GM08714 (cell line): ENCODE data around the gene EVI5.

Experiments
- H3K4me3 ChIP-seq: fragments of 200-500 bp; sonication (Bioruptor generic); 2 replicates; pipeline ENCODE4 v1.5.1; 2014; ENCODE audit warnings: mild to moderate bottlenecking, low read length, inconsistent platforms
- ZNF274 ChIP-seq: IDR thresholded peaks from 2 replicates; pipeline ENCODE4 v1.6.1; 2012; ENCODE audit warnings: mild to moderate bottlenecking, low read depth, low read length

Gene EVI5

DNA sequence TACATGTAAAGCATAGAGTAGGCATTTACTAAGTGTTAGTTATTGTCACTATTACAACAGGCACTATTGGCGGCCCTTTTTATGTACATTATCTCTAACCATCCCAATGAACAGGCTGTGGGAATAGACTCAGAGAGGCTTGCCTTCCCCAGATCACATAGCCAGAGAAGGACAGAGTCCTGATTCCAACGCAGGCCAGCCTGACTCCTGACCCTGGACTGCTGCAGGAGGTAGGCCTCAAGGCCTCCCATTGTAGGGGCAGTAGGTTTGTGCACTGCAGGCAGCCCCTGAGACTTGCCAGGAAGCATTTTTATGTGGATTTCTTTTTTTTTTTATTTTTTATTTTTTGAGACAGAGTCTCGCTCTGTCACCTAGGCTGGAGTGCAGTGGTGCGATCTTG is 291.8 kb downstream of the EVI5 start:
- no peak overlapping the region for H3K4me3 ChIP-seq

DNA sequence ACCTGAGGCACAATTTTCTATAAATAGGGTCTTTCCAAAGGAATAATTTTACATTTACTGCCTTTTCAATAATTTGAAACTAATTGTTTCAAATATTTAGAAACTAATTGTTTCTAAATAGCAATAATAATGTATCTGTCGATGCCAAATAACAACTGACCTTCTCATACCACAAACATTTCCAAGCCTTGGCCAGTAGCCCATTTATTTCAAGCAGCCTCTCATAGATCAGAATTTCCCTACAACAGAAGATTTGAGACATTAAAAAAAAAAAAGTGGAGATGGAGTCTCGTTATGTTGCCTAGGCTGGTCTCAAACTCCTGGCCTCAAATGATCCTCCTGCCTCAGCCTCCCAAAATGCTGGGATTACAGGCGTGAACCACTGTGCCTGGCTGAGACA is 296.1 kb downstream of the EVI5 start:
- H3K4me3 ChIP-seq, result no peak overlapping the region
- TF ChIP-seq ZNF274, result no peak

More for the DNA sequence above, 291.8 kb downstream of the EVI5 start:
- TF ChIP-seq ZNF274, result no peak

DNA sequence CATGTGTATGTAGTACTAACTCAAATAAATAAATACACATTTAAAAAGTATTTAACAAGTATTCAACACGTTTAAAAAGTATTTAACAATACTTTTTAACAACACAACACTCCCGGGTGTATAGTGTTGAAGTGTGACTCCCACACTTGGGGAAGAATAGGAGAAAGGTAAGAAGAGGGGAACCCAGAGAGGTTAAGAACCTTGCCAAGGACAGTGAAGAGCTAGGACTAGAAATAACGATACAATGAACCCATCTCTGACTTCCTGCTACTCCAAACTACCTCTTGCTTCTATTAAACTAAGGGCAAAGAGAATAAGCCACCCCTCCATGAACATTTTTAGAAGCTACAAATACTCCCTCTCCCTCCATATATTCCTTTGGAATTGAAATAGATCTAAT is 296.5 kb downstream of the EVI5 start:
- no peak for TF ChIP-seq ZNF274
- H3K4me3 ChIP-seq, result no peak overlapping the region

DNA sequence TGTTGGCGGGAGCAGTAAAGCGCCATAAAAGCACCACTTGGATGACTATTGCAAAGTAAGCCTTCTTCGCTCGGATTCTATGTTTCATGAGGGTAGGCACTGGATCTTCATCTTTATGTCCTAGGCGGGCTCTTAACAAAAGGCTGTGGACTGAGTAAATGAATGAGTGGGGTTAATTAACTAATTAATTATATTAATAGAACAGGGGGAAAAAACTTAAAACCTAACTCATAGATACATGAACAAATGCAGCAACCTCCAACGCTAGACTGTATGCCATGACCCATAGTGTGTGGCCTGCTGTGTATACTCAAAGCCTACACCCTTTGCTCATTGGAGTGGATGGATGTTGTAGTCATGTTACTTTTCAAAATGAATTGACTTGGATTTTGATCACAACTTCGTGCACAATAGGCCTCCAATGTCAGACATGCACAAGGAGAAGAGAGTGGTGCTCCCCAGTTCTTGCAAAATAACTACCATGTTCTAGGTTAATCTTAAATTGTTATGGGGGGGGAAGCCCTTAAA is 297.8 kb downstream of the EVI5 start:
- peak overlapping the region; percentile 74; the same call in 1 of the 2 replicates for H3K4me3 ChIP-seq
- TF ChIP-seq ZNF274, result no peak

DNA sequence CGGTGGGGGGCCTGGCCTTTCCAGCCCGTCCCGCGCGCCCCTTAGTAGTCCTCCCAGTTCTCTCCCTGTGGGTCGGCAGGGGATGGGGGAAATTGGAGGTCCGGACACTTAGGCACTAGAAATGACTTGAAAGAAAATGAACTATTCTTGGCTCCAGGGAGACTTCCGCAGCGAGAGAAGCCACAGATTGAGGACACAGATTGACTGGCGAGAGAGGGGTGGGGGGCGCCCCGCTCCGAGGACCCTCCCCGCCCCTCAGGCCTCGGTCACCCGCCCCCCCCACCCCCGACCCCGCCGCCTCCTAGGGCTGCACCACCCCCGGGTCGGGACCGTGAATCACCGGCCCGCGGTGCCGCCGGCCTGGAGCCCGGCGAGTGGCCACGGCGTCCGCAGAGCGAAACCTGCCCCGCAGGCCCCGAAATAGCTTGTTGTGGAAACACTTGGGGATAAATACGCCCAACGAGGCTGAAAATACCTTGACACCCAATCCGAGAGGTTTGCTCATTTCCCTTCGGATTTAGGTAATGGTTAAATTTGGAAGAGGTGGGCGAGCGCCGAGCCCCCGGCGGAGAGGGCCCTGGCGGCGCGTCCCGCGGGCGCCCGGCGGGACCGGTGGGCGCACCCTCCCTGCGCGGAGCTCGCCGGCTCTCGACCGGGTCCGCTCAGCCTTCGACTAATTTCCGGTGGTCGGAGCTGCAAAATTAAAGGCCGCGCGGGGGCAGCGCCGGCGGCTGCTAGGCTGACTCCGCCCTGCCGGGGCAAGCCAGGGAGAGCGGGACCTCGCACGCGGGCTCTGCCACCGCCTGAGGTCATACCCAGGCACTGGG is 298.4 kb downstream of the EVI5 start, which contains the start of gene GFI1:
Gene GFI1, minus strand, starts transcription at position 675 of the 827 bp plus-strand sequence. CDS start 3,438 bp downstream, outside the sequence.
- TF ChIP-seq ZNF274, result no peak

DNA sequence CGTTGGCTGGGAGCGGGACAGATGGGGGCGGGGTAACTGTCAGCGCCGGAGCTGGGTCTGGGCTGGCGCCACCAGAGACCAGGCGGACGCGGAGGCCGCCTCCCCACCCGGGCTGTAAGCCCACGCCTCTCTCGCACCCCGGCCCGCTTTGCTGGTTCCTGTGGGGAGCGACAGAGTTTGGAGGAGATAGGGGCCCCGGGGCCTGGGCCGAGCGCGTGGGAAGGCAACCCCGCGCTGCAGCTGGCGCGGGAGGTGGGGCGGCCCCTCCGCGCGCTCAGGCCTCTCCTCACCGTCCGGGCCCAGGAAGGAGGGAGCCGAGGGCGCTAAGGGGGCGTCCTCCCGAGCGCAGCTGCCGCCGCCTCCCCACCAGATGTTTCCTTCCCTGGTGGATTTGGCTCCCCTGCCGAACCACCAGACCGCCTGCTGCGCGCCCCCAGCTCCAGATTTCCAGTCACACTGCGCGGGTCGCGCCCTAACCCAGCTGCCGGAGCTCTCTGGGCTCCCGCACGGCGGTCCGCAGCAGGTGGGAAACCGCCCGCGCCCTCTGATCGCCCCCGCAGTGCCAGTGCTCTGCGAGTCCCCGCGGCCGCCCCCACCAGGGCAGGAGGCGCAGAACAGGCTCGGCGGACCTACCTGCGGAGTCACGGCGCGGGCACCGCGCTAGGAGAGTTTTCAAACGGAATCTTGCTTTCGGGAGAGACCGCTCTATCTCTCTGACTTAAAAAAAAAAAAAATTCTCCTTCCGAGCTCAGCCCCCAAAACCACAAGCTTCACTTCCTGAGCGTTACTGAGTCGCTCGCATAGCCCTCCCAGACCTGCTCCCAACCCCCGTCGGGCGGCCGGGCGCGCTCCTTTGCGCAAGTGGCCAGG is 299.3 kb downstream of the EVI5 start:
- H3K4me3 ChIP-seq, result peak overlapping the region; percentile 74
- no peak for TF ChIP-seq ZNF274

More for the DNA sequence above, 298.4 kb downstream of the EVI5 start, which contains the start of gene GFI1:
- peak within 1 kb of the TSS; percentile 74; the same call in 1 of the 2 replicates for H3K4me3 ChIP-seq

DNA sequence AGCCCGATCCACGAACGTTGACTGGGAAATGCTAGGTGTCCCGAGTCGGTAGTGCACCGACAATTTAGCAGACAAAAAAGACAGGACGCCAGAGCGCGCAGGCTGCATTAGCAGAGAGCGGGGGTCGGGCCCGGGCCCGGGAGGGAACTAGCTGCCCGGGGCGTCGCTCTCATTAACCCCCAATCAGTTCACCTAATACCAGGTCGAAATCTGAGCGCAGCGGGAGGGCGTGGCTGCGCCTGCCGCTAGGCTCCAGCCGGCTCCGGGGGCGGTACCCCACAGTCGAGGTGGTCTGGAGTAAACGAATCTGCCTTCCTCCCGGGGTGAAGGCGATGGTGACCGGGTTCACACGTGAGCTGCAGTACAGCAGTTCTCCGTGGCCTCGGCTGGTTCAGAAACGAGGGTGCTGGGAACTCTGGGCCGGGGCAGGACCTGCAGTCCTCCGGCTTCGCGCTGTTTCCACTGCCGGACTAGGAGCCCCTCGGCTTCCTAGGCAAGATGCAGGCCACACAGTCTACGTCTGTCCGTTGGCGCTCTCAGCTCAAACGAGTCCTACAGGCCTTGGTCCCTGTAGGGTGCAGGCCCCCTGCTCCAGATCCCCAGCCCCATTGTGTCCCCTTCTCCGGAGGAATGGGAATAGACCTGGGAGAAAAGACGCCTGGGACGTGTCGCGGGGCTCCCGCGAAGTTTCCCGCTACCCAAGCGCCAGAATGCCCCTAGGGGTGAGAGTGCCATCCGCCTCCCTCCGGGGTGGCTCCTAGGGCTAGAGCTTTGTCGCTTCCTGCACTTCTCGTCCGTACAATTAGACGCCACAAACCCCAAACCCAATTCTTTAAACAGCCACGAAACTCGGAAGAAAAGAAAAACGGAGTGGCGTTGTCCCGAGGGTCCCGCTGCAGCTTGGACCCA is 300.2 kb downstream of the EVI5 start:
- TF ChIP-seq ZNF274, result no peak
- peak overlapping the region; percentile 74 for H3K4me3 ChIP-seq

DNA sequence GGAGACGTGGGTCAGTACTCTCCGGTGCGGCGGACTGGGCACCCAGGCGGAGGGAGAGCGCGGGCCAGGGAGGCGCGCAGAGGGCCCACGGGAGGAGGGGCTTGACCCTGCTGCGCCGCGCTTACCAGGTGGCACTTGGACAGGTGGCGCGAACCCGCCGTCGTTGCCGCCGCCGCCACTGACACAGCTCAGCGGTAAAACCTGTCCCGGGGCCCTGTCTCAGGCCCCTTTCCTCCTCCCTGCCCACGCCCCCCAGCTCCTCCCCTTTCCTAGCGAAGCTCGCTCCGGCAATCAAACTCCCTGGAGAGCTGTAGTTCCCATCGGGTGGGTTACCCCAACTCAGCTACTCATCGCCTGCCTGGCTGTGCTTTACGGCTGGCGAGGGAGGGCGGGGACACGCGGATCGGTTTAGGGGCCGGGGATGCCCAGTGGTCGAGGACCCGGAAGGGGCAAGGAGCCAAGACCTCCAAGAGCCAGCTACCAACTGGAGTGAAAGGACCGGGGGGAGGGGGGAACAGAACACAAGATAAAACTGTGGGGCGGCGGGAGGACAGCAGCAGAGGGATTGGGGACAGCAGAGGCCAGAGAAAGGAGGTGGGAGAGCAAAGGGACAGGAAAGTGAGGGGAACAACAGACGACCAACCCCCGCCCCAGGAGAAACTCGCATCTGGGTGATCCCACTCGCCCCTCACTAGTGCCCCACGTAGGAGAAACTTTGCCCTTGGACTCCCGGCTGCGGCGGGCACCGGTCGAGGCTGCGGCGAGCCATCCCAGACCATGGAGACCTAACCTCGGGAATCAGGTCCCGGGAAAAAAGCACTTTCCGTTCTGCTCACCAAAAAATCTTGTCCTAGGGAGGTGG is 301.1 kb downstream of the EVI5 start:
- peak overlapping the region; percentile 74 for H3K4me3 ChIP-seq
- no peak for TF ChIP-seq ZNF274

DNA sequence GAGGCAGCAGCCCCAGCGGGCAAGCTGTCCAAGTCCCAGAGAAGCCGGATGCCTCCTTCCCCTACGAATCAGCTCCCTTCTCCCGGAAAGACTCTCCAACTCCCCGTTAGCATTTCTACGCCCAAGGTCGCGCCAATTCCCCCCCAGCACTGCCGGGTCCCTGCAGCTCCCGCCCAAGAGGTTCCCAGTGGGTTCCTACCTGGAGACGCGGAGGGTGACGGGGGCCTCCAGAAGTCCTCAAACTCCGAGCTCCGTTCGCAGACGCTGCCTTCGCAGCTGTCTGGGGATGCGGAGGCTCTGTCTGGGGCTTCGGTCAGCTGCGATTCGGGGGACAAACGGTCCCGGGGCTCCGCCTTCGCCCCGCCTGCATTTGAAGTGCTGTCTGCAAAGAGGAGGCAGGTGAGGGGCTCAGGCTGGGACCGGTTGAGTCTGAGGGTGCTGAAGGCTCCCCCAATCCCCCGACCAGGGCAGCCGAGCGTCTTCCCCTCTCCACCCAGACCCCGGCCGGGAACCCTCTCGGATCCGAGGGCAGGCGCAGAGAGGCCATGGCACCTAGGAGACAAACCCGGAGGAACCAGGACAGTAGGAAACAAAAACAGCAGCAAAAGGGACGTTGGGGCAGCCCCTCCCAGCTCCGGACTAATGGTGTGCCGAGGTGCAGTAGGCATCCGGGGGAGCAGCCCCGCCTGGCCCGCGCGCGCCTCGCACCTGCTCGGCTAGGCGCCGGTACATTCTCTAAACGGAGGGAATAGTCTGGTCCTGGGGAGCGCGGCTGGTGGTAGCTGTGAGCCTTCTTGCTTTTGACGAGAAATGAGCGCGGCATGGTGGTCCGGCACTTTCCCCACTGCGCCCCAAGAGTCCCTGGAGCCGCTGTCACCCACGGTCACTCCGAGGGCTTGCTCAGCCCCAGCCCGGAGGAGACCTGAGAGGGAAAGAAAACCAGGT is 302.0 kb downstream of the EVI5 start:
- H3K4me3 ChIP-seq, result peak overlapping the region; percentile 74
- no peak for TF ChIP-seq ZNF274

DNA sequence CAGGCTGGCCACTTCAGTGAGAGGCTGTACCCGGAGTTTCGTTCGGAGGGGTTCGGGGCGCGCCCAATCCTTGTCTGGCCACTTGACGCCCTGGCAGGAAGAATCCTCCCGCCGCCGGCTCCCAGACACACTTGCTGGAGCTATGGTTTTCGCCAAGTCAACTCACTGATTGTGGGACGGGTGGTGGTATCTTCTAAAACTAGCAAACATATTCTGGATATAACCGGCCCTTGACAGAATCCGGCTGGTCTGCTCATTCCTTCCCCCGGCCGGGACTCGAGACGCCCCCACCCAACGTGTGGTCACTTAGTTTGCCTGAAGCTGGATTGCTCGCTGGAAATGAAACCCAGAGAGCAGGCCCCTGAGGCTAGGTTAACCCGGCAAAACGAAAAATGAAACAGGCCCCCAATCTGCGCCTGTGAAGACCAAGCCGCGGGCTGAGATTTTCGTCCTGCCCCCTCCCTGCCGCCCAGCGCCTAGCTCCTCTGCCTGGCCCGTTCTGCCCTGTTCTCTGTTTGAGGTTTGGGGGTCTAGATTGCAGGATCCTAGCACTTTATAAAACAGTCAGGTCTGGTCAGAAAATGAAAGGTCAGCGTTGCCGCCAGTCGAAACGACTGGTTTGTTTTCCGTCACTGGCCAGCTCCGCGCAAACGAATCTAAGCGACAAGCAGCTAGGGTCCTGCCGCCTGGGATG is 302.8 kb downstream of the EVI5 start:
- H3K4me3 ChIP-seq, result peak overlapping the region; percentile 74; the same call in 1 of the 2 replicates
- no peak for TF ChIP-seq ZNF274

DNA sequence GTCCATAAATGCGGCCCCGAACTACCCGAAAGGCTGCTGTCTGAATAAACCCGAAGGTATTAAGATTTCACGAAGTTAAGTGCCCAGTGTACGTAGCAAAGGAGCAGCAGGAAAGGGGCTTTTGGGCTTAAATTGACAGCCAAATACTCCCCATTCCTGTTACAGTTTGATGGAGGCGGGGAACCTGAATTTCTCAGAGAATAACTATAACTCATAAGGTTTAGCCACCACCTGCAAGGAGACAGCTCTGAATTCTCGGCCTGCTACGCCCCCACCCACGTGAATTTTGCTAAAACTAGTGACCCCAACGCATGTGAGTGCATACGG is 303.3 kb downstream of the EVI5 start:
- peak overlapping the region; percentile 74; the same call in 1 of the 2 replicates for H3K4me3 ChIP-seq
- no peak for TF ChIP-seq ZNF274
